MM.1S (cell line): Measurements from ENCODE around the gene PNMA8C.

Source experiments
- EZH2 ChIP-seq: fragments of 300-600 bp; sonication (generic); optimal IDR thresholded peaks from 2 replicates; pipeline ENCODE3; 2017; ENCODE audit warnings: low read depth, mild to moderate bottlenecking, antibody characterized with exemption, low read length, mixed read lengths
- TF ChIP-seq, protein P1 (sequence below): fragments of 300-600 bp; sonication (generic); IDR thresholded peaks from 2 replicates; pipeline ENCODE4 v1.5.1; 2016; ENCODE audit warnings: antibody characterized with exemption, low read length, mixed read lengths

DNA sequence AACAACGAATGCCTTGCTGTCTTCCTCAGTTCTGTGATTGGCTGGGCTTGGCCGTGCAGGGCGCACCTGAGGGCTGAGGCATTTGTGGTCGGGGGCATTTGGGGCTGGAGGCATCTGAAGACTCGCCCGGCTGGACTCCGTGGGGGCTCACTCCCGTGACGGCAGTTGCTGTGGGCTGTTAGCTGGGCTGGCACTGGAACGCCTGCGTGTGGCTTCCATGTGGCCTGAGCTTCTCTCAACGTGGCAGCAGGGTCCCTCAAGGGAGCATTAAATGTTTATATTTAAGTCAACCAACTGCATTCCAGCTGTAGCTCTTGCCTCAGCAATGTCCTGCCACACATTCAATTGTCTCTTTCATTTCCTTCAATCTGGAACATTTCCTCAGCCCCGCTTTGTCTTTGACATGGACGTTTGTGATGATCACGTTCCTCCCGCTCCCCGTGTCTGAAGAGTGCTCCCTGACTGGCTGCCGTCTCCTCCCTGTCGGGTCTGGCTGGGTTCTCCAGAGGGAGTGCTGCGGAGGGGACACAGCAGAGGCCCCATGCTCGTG is 36.4 kb downstream of the PNMA8C start:
- no peak for TF ChIP-seq EZH2
- TF ChIP-seq, protein P1, sequence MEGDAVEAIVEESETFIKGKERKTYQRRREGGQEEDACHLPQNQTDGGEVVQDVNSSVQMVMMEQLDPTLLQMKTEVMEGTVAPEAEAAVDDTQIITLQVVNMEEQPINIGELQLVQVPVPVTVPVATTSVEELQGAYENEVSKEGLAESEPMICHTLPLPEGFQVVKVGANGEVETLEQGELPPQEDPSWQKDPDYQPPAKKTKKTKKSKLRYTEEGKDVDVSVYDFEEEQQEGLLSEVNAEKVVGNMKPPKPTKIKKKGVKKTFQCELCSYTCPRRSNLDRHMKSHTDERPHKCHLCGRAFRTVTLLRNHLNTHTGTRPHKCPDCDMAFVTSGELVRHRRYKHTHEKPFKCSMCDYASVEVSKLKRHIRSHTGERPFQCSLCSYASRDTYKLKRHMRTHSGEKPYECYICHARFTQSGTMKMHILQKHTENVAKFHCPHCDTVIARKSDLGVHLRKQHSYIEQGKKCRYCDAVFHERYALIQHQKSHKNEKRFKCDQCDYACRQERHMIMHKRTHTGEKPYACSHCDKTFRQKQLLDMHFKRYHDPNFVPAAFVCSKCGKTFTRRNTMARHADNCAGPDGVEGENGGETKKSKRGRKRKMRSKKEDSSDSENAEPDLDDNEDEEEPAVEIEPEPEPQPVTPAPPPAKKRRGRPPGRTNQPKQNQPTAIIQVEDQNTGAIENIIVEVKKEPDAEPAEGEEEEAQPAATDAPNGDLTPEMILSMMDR: no peak
